Activated CD4-positive, alpha-beta T cell treated with anti-CD3 and anti-CD28 coated beads, Interleukin-2, amount 10 ng/mL, durations not matched to agents 24 days and 14 days (primary cell): ENCODE measurements around the gene MSI2. TPM values are rescaled to one million over a fixed set of nuclear protein-coding genes. Genes with fewer than 3 reads are reported as not detected.

Experiments
- DNase-seq: peaks from one replicate; pipeline ENCODE4 v3.0.0; 2022
- H3K27ac Mint-ChIP-seq: one replicate; pipeline ENCODE4 v1.8.0; 2022; ENCODE audit warnings: mild to moderate bottlenecking, mixed read lengths
- H3K27me3 Mint-ChIP-seq: one replicate; pipeline ENCODE4 v1.8.0; 2022; ENCODE audit warnings: mixed read lengths
- H3K36me3 Mint-ChIP-seq: one replicate; pipeline ENCODE4 v1.8.0; 2022; ENCODE audit warnings: low read depth, mild to moderate bottlenecking, mixed read lengths
- H3K4me1 Mint-ChIP-seq: one replicate; pipeline ENCODE4 v1.8.0; 2021; ENCODE audit warnings: mixed read lengths
- H3K4me3 Mint-ChIP-seq: one replicate; pipeline ENCODE4 v1.8.0; 2022; ENCODE audit warnings: mild to moderate bottlenecking, moderate library complexity, mixed read lengths
- H3K9me3 Mint-ChIP-seq: one replicate; pipeline ENCODE4 v1.8.0; 2021; ENCODE audit warnings: mixed read lengths
- intact Hi-C: fragments of 100-400 bp; cut with micrococcal nuclease; formaldehyde crosslinking; loops from one replicate; pipeline ENCODE4 v1.15.1; 2023
- total RNA-seq: library from RNA; stranded (reverse); gene quantifications from 2 replicates; pipeline ENCODE4 v1.2.3, GENCODE V29; 2022

The MSI2 gene
- total RNA-seq, 1 donor from 2014 or later = 172 TPM

- intact Hi-C loops = no loop called here
- Mint-ChIP-seq H3K27ac (no peak overlapping the region), H3K4me1 (no peaks in the 10 kb centered on the region), H3K9me3 (no peaks in the 10 kb centered on the region), H3K36me3 (peaks cover 2% of the 10 kb centered on the region), H3K4me3 (no peak overlapping the region), H3K27me3 (no peaks in the 10 kb centered on the region)
- DNase-seq = no peak
Observed at GRCh38 chr17:57584050-57584551, 327.8 kb downstream of the MSI2 start.

GRCh38 chr17:57585341-57586195 lies 329.2 kb downstream of the MSI2 start:
- H3K27ac Mint-ChIP-seq = no peak overlapping the region
- intact Hi-C loops = no loop called here
- H3K4me1 Mint-ChIP-seq = no peaks in the 10 kb centered on the region
- no peak for DNase-seq
- H3K27me3 Mint-ChIP-seq = no peaks in the 10 kb centered on the region
- H3K4me3 Mint-ChIP-seq = no peak overlapping the region
- H3K9me3 Mint-ChIP-seq = no peaks in the 10 kb centered on the region
- H3K36me3 Mint-ChIP-seq = peaks cover 8% of the 10 kb centered on the region

GRCh38 chr17:57586196-57586740 lies 329.9 kb downstream of the MSI2 start:
- Mint-ChIP-seq H3K27ac (no peak overlapping the region), H3K27me3 (no peaks in the 10 kb centered on the region), H3K4me3 (no peak overlapping the region), H3K4me1 (no peaks in the 10 kb centered on the region), H3K9me3 (no peaks in the 10 kb centered on the region), H3K36me3 (peaks cover 8% of the 10 kb centered on the region)
- intact Hi-C loops = no loop called here
- DNase-seq = no peak

- no peak overlapping the region for H3K27ac Mint-ChIP-seq
- H3K36me3 Mint-ChIP-seq = peaks cover 8% of the 10 kb centered on the region
- intact Hi-C loops = no loop called here
- no peaks in the 10 kb centered on the region for H3K4me1 Mint-ChIP-seq
- no peaks in the 10 kb centered on the region for H3K9me3 Mint-ChIP-seq
- DNase-seq = no peak
- H3K27me3 Mint-ChIP-seq = no peaks in the 10 kb centered on the region
- no peak overlapping the region for H3K4me3 Mint-ChIP-seq
Observed at GRCh38 chr17:57586742-57587141, 330.4 kb downstream of the MSI2 start.

DNA sequence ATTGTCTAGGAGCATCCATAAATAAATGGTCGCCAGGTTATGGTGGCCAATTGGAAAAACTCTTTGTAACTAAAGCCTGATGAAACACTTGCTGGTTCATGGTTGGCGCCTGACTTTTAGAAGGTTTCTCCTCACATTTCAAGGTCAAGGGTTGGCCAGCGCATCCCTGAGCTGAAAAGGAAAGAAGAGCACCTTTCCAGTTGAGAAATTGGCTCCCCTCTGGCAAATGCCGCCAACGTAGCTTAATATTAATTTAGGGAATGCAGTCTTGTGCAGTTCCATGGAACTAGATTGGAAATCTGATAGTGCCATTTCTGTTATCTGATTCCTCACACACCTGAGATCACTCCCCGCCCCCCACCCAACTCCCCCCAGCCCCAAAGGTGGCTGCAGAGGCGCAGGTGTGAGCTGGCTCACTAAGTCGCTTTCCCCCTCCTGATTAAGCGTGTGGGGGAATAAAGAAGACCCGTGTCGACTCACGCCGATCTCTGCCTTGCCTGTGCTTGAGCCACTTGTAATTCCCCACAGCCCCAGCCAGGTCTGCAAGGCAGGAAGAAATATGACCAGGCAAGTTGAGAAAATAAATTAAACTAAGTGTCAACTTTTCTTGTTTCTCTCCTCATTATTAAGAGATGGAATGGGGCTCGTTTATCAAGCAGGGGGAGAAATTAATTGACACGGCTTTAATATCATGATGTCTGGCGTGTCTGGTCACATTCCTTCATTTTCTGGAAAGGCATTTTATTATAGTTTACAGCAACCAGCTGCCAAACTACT lies 331.1 kb downstream of the MSI2 start:
- peaks cover 8% of the 10 kb centered on the region for H3K36me3 Mint-ChIP-seq
- H3K4me3 Mint-ChIP-seq = no peak overlapping the region
- intact Hi-C loops = no loop called here
- H3K27ac Mint-ChIP-seq = no peak overlapping the region
- no peaks in the 10 kb centered on the region for H3K27me3 Mint-ChIP-seq
- H3K4me1 Mint-ChIP-seq = no peaks in the 10 kb centered on the region
- no peak for DNase-seq
- H3K9me3 Mint-ChIP-seq = no peaks in the 10 kb centered on the region

GRCh38 chr17:57588086-57588485 lies 331.8 kb downstream of the MSI2 start:
- H3K27ac Mint-ChIP-seq = no peak overlapping the region
- no peak overlapping the region for H3K4me3 Mint-ChIP-seq
- no peaks in the 10 kb centered on the region for H3K27me3 Mint-ChIP-seq
- no peaks in the 10 kb centered on the region for H3K4me1 Mint-ChIP-seq
- intact Hi-C loops = no loop called here
- H3K36me3 Mint-ChIP-seq = peaks cover 6% of the 10 kb centered on the region
- DNase-seq = no peak
- no peaks in the 10 kb centered on the region for H3K9me3 Mint-ChIP-seq

DNA sequence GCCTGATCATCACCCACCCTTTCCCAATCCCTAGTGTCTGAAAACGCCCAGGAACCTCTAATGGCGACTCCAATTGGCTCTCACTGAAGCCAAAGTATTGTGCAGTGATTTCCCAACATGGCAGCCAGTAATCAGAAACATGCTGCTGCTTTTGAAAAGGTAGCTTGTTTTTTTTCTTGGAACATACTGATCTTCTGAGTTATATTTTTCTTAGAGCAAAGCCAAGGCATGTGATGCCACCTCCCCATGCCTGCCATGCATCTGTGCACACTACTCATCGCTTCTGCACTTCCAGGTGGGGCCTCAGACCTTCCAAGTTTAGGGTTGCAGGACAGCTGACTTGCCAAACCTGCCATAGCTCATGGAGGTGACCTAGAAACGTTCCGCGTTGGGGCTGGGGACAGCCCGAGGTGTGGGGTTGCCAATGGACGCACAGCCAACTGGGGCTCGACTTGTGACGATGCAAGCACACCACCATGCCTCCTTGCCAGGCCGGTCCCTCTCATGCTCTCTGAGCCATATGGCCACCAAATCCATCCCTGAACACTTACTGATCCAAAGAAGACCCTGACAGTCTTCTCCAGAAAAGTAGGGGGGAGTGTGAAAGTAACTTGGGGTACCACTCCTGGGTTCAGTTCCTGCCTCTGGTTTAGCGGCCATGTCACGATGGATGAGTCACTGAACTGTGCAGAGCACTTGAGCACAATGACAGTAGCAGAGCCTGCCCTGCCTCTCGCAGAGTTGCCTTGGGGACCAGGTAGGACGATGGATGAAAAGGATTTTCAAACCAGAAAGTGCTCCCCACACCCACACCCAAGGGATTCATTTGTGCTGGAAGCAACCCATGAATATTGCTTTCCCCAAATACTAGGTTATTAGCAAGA lies 333.1 kb downstream of the MSI2 start:
- H3K27ac Mint-ChIP-seq = no peak overlapping the region
- no peaks in the 10 kb centered on the region for H3K4me1 Mint-ChIP-seq
- peaks cover 13% of the 10 kb centered on the region for H3K36me3 Mint-ChIP-seq
- no peak overlapping the region for H3K4me3 Mint-ChIP-seq
- intact Hi-C loops = no loop called here
- no peaks in the 10 kb centered on the region for H3K9me3 Mint-ChIP-seq
- DNase-seq = no peak
- H3K27me3 Mint-ChIP-seq = no peaks in the 10 kb centered on the region

- H3K27ac Mint-ChIP-seq = no peak overlapping the region
- peaks cover 28% of the 10 kb centered on the region for H3K36me3 Mint-ChIP-seq
- H3K4me1 Mint-ChIP-seq = peaks cover 14% of the 10 kb centered on the region
- no peak overlapping the region for H3K4me3 Mint-ChIP-seq
- intact Hi-C loops = no loop called here
- no peak for DNase-seq
- peaks cover 7% of the 10 kb centered on the region for H3K9me3 Mint-ChIP-seq
- no peaks in the 10 kb centered on the region for H3K27me3 Mint-ChIP-seq
Observed at GRCh38 chr17:57593739-57594462, 337.6 kb downstream of the MSI2 start.

- peaks cover 25% of the 10 kb centered on the region for H3K36me3 Mint-ChIP-seq
- no peaks in the 10 kb centered on the region for H3K27me3 Mint-ChIP-seq
- peaks cover 7% of the 10 kb centered on the region for H3K9me3 Mint-ChIP-seq
- no peak overlapping the region for H3K27ac Mint-ChIP-seq
- no peak for DNase-seq
- H3K4me1 Mint-ChIP-seq = peaks cover 23% of the 10 kb centered on the region
- intact Hi-C loops = no loop called here
- no peak overlapping the region for H3K4me3 Mint-ChIP-seq
Observed at GRCh38 chr17:57594767-57595166, 338.4 kb downstream of the MSI2 start.

DNA sequence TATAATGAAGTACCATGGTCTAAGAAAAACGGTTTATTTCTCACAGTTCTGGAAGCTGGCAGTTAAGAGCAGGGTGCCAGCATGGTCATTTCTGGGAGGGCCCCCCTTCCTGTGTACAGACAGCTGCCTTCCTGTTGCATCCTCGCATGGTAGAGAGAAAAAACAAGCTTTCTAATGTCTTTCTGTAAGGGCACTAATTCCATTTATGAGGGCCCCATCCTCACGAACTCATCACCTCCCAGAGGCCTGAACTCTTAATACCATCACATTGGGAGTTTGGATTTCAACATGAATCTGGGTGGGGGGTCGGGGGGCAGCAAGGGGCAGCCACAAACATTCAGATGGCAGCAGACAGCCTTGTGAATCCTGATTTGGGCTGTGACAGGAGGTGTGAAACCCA lies 339.1 kb downstream of the MSI2 start:
- intact Hi-C loops = no loop called here
- DNase-seq = no peak
- Mint-ChIP-seq H3K27me3 (no peaks in the 10 kb centered on the region), H3K27ac (no peak overlapping the region), H3K4me1 (peaks cover 30% of the 10 kb centered on the region), H3K4me3 (no peak overlapping the region), H3K36me3 (peaks cover 22% of the 10 kb centered on the region), H3K9me3 (peaks cover 7% of the 10 kb centered on the region)

DNA sequence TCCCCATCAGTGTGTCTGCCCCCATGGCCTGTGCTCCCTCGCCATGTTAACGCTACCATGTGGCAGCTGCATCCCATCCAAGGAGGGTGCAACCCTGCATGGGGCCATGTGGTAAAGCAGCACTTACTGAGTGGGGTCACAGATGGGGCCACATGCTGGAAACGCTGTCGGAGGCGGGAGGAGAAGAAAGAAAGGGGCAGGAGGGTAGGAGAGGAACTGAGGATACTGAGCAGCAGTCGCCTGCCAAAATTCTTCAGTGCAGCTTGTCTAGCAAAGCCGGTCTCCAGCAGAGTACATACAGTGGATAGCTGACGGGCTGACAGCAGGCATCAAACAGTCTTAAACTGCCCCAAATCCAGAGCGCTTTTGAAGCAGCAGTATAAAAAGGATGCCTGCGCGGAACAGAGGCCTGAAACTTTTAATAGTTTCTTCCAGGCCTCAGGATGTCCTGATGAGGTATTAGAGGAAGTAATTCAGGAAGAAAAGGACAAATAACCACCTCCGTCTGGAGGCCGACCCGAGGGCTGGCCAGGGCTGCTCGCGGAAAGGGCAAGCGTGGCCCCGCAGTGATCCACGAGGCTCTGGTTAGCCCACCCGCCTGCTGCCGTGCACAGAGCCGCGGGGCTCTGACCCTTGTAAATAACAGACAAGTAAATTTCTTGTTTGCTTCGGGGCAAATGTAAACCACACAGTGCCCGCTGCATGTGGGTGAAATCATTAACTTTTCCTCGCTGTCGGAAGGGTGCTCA lies 339.8 kb downstream of the MSI2 start:
- H3K27ac Mint-ChIP-seq = no peak overlapping the region
- intact Hi-C loops = no loop called here
- peaks cover 7% of the 10 kb centered on the region for H3K9me3 Mint-ChIP-seq
- peaks cover 37% of the 10 kb centered on the region for H3K4me1 Mint-ChIP-seq
- no peaks in the 10 kb centered on the region for H3K27me3 Mint-ChIP-seq
- DNase-seq = no peak
- H3K4me3 Mint-ChIP-seq = no peak overlapping the region
- peaks cover 25% of the 10 kb centered on the region for H3K36me3 Mint-ChIP-seq

DNA sequence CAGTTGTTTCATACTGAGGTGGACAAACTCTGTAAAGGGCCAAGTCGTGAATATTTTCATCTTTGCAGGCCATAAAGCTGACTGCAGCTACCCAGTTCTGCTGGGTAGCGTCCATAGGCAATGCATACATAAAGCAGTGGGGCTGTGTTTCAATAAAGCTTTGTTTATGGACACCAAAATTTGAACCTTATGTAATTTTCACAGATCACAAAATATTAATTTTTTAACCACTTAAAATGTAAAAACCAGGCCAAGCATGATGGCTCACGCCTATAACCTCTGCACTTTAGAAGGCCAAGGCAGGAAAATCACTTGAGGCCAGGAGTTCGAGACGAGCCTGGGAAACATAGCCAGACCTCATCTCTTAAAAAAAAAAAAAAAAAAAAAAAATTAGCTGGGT lies 340.8 kb downstream of the MSI2 start:
- DNase-seq = no peak
- Mint-ChIP-seq H3K4me1 (peaks cover 43% of the 10 kb centered on the region), H3K9me3 (peaks cover 7% of the 10 kb centered on the region), H3K27ac (peak overlapping the region; percentile 24), H3K27me3 (no peaks in the 10 kb centered on the region), H3K4me3 (no peak overlapping the region), H3K36me3 (peaks cover 30% of the 10 kb centered on the region)
- intact Hi-C loops = no loop called here
